Coronary artery (tissue), 2 donors: ENCODE measurements around the gene SULT2A1.

ENCODE experiments used
- DNase-seq: peaks from one replicate; pipeline ENCODE4 v3.0.0-alpha.2; 2017; ENCODE audit warnings: low spot score
- H3K27ac ChIP-seq, 2 donors: fragments of 200-600 bp; sonication (generic); one replicate each; pipeline ENCODE4 v1.5.1; 2016 to 2019
- H3K4me3 ChIP-seq: fragments of 200-600 bp; sonication (generic); 2 replicates; pipeline ENCODE4 v1.5.1; 2016; ENCODE audit warnings: mild to moderate bottlenecking, moderate library complexity
- TF ChIP-seq, protein P1 (sequence below): fragments of 200-600 bp; sonication (generic); IDR thresholded peaks from one replicate; pipeline ENCODE4 v1.5.1; 2019; ENCODE audit warnings: antibody characterized with exemption

Gene SULT2A1

DNA sequence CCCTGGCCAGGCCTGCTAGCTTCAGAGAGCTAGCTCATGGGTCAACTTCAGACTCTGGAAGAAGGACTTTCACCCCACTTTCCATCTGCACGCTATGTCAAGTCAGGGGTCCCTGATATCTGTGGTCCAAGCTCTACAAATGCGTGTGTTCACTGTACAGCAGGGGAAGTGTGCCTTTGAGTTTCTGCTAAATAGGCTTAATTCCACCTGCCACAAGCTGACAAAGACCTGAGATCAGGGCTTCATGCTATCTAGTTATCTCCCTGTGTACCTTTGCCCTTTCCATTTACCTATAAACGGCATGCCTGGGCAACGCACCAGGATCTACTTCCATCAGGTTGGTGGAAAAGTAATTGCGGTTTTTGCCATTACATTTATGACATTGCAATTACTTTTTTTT lies 10.7 kb upstream of the SULT2A1 start:
- DNase-seq, result no peak
- Histone ChIP-seq H3K4me3 (no peak overlapping the region), H3K27ac (no peak overlapping the region)
- TF ChIP-seq, protein P1, sequence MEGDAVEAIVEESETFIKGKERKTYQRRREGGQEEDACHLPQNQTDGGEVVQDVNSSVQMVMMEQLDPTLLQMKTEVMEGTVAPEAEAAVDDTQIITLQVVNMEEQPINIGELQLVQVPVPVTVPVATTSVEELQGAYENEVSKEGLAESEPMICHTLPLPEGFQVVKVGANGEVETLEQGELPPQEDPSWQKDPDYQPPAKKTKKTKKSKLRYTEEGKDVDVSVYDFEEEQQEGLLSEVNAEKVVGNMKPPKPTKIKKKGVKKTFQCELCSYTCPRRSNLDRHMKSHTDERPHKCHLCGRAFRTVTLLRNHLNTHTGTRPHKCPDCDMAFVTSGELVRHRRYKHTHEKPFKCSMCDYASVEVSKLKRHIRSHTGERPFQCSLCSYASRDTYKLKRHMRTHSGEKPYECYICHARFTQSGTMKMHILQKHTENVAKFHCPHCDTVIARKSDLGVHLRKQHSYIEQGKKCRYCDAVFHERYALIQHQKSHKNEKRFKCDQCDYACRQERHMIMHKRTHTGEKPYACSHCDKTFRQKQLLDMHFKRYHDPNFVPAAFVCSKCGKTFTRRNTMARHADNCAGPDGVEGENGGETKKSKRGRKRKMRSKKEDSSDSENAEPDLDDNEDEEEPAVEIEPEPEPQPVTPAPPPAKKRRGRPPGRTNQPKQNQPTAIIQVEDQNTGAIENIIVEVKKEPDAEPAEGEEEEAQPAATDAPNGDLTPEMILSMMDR, result no peak

DNA sequence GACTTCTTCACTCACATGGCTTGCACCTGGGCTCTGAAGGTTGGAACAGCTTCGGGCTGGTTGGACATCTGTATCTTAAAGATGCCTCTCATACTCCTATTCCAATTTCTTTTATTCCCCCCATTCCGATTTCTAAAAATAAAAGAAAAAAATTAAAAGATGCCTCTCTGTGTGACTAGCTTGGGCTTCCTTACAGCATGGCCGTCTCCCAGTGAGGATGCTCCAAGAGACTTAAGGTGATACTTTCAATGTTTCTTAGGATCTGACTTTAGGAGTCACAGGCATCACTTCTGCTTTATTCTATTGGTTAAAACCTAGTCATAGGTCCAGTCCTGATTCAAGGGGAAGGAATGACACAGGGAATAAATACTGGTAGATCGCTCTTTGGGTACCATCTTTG lies 9.9 kb upstream of the SULT2A1 start:
- Histone ChIP-seq H3K4me3 (no peak overlapping the region), H3K27ac (no peak overlapping the region)
- TF ChIP-seq, protein P1, result no peak
- DNase-seq, result no peak

DNA sequence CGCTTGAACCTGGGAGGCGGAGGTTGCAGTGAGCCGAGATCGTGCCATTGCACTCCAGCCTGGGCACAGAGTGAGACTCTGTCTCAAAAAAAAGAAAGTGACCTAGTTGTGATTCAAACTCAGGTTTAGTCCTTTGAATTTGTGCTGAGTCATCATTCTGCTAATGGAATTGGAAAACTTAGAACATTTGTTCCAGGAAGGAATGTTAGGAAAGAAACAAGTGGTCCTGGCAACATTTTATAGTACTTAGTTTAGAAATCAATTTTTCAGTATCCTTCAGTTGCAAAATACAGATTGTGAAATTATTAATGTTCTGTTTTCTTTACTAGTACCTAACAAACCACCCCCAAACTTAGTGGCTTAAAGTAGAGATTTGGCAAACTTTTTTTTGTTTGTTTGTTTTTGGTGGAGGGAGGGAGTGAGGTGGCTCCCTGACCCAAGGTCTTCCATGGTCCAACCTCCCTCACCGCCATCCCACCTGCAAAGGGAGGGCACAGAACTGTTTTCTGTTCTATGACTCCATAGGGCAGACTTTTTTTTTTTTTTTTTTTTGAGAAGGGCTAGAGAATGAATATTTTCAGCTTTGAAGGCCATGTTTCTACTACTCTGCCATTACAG lies 9.2 kb upstream of the SULT2A1 start:
- Histone ChIP-seq H3K27ac (no peak overlapping the region), H3K4me3 (no peak overlapping the region)
- DNase-seq, result no peak
- TF ChIP-seq, protein P1, result no peak

GRCh38 chr19:47891923-47892666 lies 6.0 kb upstream of the SULT2A1 start:
- TF ChIP-seq, protein P1, result no peak
- DNase-seq, result no peak
- H3K27ac ChIP-seq, result no peak overlapping the region
- no peak overlapping the region for H3K4me3 ChIP-seq

- no peak for DNase-seq
- Histone ChIP-seq H3K4me3 (no peak overlapping the region), H3K27ac (no peak overlapping the region)
- TF ChIP-seq, protein P1, result no peak
These were observed 5.5 kb upstream of the SULT2A1 start for GRCh38 chr19:47891622-47891922.

DNA sequence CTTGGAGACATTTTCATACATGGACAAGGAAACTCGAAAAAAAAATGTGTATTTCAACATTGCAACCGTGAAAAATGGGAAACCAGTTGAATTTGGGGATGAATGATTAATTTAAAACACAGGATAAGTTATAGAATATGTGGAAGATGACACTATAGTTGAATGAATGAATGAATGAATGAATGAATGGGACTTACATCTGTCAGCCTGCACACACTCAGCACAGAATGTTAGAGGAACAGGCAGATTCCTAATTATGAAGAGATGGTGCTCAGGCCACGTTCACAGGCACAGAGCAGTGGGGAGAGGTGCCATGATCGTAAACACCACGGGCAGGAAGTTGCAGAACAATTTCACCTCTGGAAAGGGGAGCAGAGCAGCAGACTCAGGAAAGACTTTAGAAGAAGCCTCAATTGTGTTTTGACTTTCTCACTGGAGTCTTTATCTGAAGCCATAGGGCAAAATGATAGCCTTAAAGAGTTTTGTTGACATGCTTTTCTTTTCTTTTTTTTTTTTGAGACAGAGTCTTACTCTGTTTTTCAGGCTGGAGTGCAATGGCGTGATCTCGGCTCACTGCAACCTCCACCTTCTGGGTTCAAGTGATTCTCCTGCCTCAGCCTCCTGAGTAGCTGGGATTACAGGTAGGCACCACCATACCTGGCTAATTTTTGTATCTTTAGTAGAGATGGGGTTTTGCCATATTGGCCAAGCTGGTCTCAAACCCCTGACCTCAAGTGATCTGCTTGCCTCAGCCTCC lies 4.9 kb upstream of the SULT2A1 start:
- DNase-seq, result no peak
- TF ChIP-seq, protein P1, result no peak
- H3K27ac ChIP-seq, result no peak overlapping the region
- H3K4me3 ChIP-seq, result no peak overlapping the region

DNA sequence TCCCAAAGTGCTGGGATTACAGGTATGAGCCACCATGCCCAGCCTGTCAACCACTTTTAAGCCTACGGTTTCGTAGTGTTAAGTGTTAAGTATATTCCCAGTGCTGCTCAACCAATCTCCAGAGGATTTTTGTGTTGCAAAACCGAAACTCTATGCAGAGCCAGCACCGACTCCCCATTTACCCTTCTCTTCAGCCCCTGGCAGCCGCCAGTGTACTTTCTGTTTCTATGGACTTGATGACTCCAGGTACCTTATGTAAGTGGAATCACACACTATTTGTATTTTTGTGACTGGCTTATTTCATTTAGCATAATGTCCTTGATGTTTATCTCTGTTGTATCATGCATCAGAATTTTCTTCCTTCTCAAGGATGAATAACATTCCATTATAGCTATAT lies 1.1 kb downstream of the SULT2A1 start:
- no peak for DNase-seq
- Histone ChIP-seq H3K27ac (no peak overlapping the region), H3K4me3 (no peak overlapping the region)
- TF ChIP-seq, protein P1, result no peak
